Mucosa of rectum (tissue), 2 donors: ENCODE results near the gene BANK1.
"Not testable (repeated sequence)": the region's sequence is repeated elsewhere in the genome, so short reads cannot be mapped to it uniquely, and the experiment has no call there.

ENCODE experiments used
- H3K27ac ChIP-seq, 2 donors: one replicate each; pipeline ENCODE4 v1.7.0; 2013; ENCODE audit warnings: inconsistent platforms in 2 of 2, low read depth in 2 of 2, low read length in 2 of 2
- H3K27me3 ChIP-seq, 2 donors: one replicate each; pipeline ENCODE4 v1.7.0; 2013; ENCODE audit warnings: low read length in 2 of 2; ENCODE audit not compliant: control insufficient read depth in 2 of 2, insufficient read depth in 2 of 2
- H3K36me3 ChIP-seq, 2 donors: one replicate each; pipeline ENCODE4 v1.7.0; 2013; ENCODE audit warnings: low read length in 2 of 2; ENCODE audit not compliant: control insufficient read depth in 2 of 2, insufficient read depth in 2 of 2
- H3K4me1 ChIP-seq, 2 donors: one replicate each; pipeline ENCODE4 v1.7.0; 2013; ENCODE audit warnings: low read length in 2 of 2, mild to moderate bottlenecking in 1 of 2; ENCODE audit not compliant: control insufficient read depth in 2 of 2, insufficient read depth in 2 of 2
- H3K4me3 ChIP-seq, 2 donors: one replicate each; pipeline ENCODE4 v1.7.0; 2013; ENCODE audit warnings: low read length in 2 of 2
- H3K9ac ChIP-seq, 2 donors: one replicate each; pipeline ENCODE4 v1.7.0; 2013; ENCODE audit warnings: low read length in 2 of 2, low read depth in 1 of 2, mild to moderate bottlenecking in 1 of 2
- H3K9me3 ChIP-seq, 2 donors: one replicate each; pipeline ENCODE4 v1.7.0; 2013; ENCODE audit warnings: low read length in 2 of 2; ENCODE audit not compliant: control insufficient read depth in 2 of 2
- donor health status: healthy.
- donor health status: Normal muscosa, but diverticular disease.

Gene BANK1

GRCh38 chr4:101864660-101865059, 74.1 kb downstream of the BANK1 start:
- Histone ChIP-seq H3K4me1 (no peaks in the 10 kb centered on the region), H3K9ac (no peak overlapping the region)

GRCh38 chr4:101865501-101866062, 75.1 kb downstream of the BANK1 start:
- Histone ChIP-seq H3K27ac (no peak overlapping the region), H3K9ac (no peak overlapping the region)

More at GRCh38 chr4:101864660-101865059, 74.1 kb downstream of the BANK1 start:
- Histone ChIP-seq H3K27me3 (no peaks in the 10 kb centered on the region), H3K9me3 (no peaks in the 10 kb centered on the region), H3K36me3 (no peaks in the 10 kb centered on the region), H3K4me3 (no peak overlapping the region), H3K27ac (no peak overlapping the region)

GRCh38 chr4:101870874-101871273, 80.3 kb downstream of the BANK1 start:
- no peak overlapping the region for H3K9ac ChIP-seq
- H3K4me3 ChIP-seq: no peak overlapping the region
- no peaks in the 10 kb centered on the region for H3K9me3 ChIP-seq
- no peaks in the 10 kb centered on the region for H3K36me3 ChIP-seq
- no peaks in the 10 kb centered on the region for H3K27me3 ChIP-seq
- H3K27ac ChIP-seq: no peak overlapping the region
- H3K4me1 ChIP-seq: no peaks in the 10 kb centered on the region

More at GRCh38 chr4:101865501-101866062, 75.1 kb downstream of the BANK1 start:
- H3K36me3 ChIP-seq: no peaks in the 10 kb centered on the region
- no peak overlapping the region for H3K4me3 ChIP-seq
- no peaks in the 10 kb centered on the region for H3K4me1 ChIP-seq
- H3K27me3 ChIP-seq: no peaks in the 10 kb centered on the region
- no peaks in the 10 kb centered on the region for H3K9me3 ChIP-seq

GRCh38 chr4:101871962-101872676, 81.6 kb downstream of the BANK1 start:
- no peaks in the 10 kb centered on the region for H3K9me3 ChIP-seq
- no peaks in the 10 kb centered on the region for H3K4me1 ChIP-seq
- H3K4me3 ChIP-seq: no peak overlapping the region
- no peaks in the 10 kb centered on the region for H3K27me3 ChIP-seq
- H3K27ac ChIP-seq: no peak overlapping the region
- H3K36me3 ChIP-seq: no peaks in the 10 kb centered on the region
- no peak overlapping the region for H3K9ac ChIP-seq

GRCh38 chr4:101885574-101885973, 95.0 kb downstream of the BANK1 start:
- H3K9me3 ChIP-seq: no peaks in the 10 kb centered on the region
- H3K27me3 ChIP-seq: no peaks in the 10 kb centered on the region
- H3K27ac ChIP-seq: no peak overlapping the region
- no peaks in the 10 kb centered on the region for H3K4me1 ChIP-seq
- H3K9ac ChIP-seq: no peak overlapping the region
- H3K36me3 ChIP-seq: no peaks in the 10 kb centered on the region
- H3K4me3 ChIP-seq: no peak overlapping the region

GRCh38 chr4:101886826-101887225, 96.3 kb downstream of the BANK1 start:
- H3K36me3 ChIP-seq: no peaks in the 10 kb centered on the region
- H3K27me3 ChIP-seq: no peaks in the 10 kb centered on the region
- no peaks in the 10 kb centered on the region for H3K9me3 ChIP-seq

GRCh38 chr4:101888472-101888871, 97.9 kb downstream of the BANK1 start:
- Histone ChIP-seq H3K36me3 (no peaks in the 10 kb centered on the region), H3K9me3 (no peaks in the 10 kb centered on the region), H3K27ac (no peak overlapping the region), H3K9ac (no peak overlapping the region), H3K27me3 (no peaks in the 10 kb centered on the region), H3K4me1 (no peaks in the 10 kb centered on the region), H3K4me3 (no peak overlapping the region)

More at GRCh38 chr4:101886826-101887225, 96.3 kb downstream of the BANK1 start:
- Histone ChIP-seq H3K27ac (no peak overlapping the region), H3K4me3 (no peak overlapping the region), H3K9ac (no peak overlapping the region), H3K4me1 (no peaks in the 10 kb centered on the region)

- not testable (repeated sequence) for H3K36me3 ChIP-seq
Measured at GRCh38 chr4:101905527-101905926, 115.0 kb downstream of the BANK1 start.

GRCh38 chr4:101910786-101911373, 120.3 kb downstream of the BANK1 start:
- H3K4me1 ChIP-seq: no peaks in the 10 kb centered on the region
- H3K36me3 ChIP-seq: no peaks in the 10 kb centered on the region
- H3K27ac ChIP-seq: no peak overlapping the region
- H3K9ac ChIP-seq: no peak overlapping the region
- no peaks in the 10 kb centered on the region for H3K27me3 ChIP-seq
- H3K9me3 ChIP-seq: no peaks in the 10 kb centered on the region
- no peak overlapping the region for H3K4me3 ChIP-seq

More at GRCh38 chr4:101905527-101905926, 115.0 kb downstream of the BANK1 start:
- H3K27me3 ChIP-seq, H3K9ac ChIP-seq, H3K27ac ChIP-seq, H3K4me1 ChIP-seq, H3K9me3 ChIP-seq, H3K4me3 ChIP-seq: not testable (repeated sequence)

- no peak overlapping the region for H3K27ac ChIP-seq
- no peaks in the 10 kb centered on the region for H3K4me1 ChIP-seq
- no peak overlapping the region for H3K4me3 ChIP-seq
- H3K9me3 ChIP-seq: no peaks in the 10 kb centered on the region
- H3K9ac ChIP-seq: no peak overlapping the region
- H3K27me3 ChIP-seq: no peaks in the 10 kb centered on the region
- H3K36me3 ChIP-seq: no peaks in the 10 kb centered on the region
Measured at GRCh38 chr4:101911616-101912015, 121.1 kb downstream of the BANK1 start.
